Right cardiac atrium (tissue), 5 donors: ENCODE data around the gene CADPS2. TPM values are rescaled to one million over a fixed set of nuclear protein-coding genes. Genes with fewer than 3 reads are reported as not detected.

Source experiments
- ATAC-seq, 2 donors: fragments of 200-7000 bp; cut with Tn5 transposase; one replicate each; pipeline versions ENCODE4 v1.8.0 to v1.9.1; 2020; ENCODE audit warnings: moderate library complexity in 2 of 2, mild to moderate bottlenecking in 1 of 2
- DNase-seq, 3 donors: peaks; one replicate each; pipeline ENCODE4 v3.0.0-alpha.2; 2020
- H3K27ac ChIP-seq: one replicate; pipeline ENCODE4 v1.5.1; 2013; ENCODE audit warnings: mild to moderate bottlenecking, low read length, control low read depth, moderate library complexity
- H3K27me3 ChIP-seq: one replicate; pipeline ENCODE4 v1.6.1; 2013; ENCODE audit not compliant: control insufficient read depth, insufficient read depth
- H3K4me1 ChIP-seq: one replicate; pipeline ENCODE4 v1.6.1; 2013; ENCODE audit warnings: low read length; ENCODE audit not compliant: control insufficient read depth, insufficient read depth
- H3K4me3 ChIP-seq: one replicate; pipeline ENCODE4 v1.5.1; 2013; ENCODE audit warnings: low read length, control low read depth
- H3K9me3 ChIP-seq: one replicate; pipeline ENCODE4 v1.6.1; 2013; ENCODE audit warnings: low read length; ENCODE audit not compliant: control insufficient read depth
- WGBS: extraction: QIAGEN DNeasy Blood & Tissue Kit; methylation state at CpG from one replicate; pipeline ENCODE4 v1.1.7; 2013; 5-methylcytosine and 5-hydroxymethylcytosine counted together
- intact Hi-C, 4 donors: fragments of 100-400 bp; cut with DNase I; formaldehyde crosslinking; loops; one replicate each; pipeline versions ENCODE4 v1.11.0 to v1.14.0; 2022 to 2023
- polyA plus RNA-seq: library from polyadenylated mRNA; stranded (reverse); fragments of 200-250 nt; gene quantifications from one replicate; pipeline ENCODE4 v1.2.3, GENCODE V29; 2013
- total RNA-seq, 4 donors: library from RNA; stranded (reverse); fragmentation: NEBNext Ultra II Directional; extraction: Animal tissue kit (Norgen Biotek cat#: 25700); gene quantifications; one replicate each; pipeline ENCODE4 v1.2.1, GENCODE V29; 2021
- donor health status: healthy with polysubstance abuse.
- donor health status: DM: no; HTN: yes; CAD: no.
- donor health status: DM: no; HTN: no; CAD: no.
- donor health status: DM: no; HTN: yes; CAD: no; lungs with severe emphysema.
- donor health status: DM: yes; HTN: yes; CAD: no.

CADPS2 gene
- total and polyA plus RNA-seq, 5 donors: 10.4 to 14.1 (median 11.5) TPM

DNA sequence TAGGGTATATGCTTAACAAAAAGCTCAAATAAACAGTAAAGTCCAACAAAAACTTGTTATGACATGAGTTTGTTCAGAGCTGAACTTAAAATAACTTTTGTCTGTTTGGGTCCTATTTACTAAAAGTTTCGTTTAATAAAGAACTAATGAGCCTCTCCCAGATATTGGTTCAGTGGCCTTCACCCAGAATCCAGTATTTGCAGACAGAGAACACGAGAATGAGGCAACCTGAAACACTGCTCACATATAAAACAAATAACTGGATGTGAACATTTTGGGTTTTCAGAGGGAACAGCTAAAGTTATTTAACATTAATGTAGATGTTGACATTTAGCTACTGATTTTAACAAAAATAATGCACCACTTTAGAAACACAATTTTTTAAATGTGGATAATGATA lies 285.6 kb downstream of the CADPS2 start:
- Histone ChIP-seq H3K9me3 (no peaks in the 10 kb centered on the region), H3K27ac (no peak overlapping the region), H3K27me3 (no peaks in the 10 kb centered on the region), H3K4me3 (no peak overlapping the region), H3K4me1 (peaks cover 2% of the 10 kb centered on the region)
- intact Hi-C loops: no loop called here
- ATAC-seq (no peak), DNase-seq (no peak)
- WGBS: 83% methylated on average over 2 of the region's 2 CpGs

DNA sequence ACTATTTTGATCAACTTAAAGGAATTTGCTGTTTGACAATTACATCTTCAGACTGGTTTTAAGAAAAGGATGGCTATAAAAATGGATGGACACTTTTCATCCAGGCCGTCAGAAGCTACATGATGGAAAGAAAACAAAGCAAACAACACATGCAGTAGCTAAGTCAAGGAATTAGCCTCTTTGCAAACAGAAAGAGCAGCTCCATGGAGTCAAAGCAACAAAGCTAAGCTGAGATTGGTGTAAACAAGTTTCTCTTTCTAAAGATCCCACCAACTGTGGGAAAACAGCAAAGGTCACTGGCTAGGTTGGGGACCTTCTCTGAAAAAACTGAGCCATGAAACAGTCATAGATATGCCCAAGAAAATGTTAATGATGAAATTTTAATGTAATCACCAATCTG lies 286.2 kb downstream of the CADPS2 start:
- ATAC-seq (no peak), DNase-seq (no peak)
- intact Hi-C loops: no loop called here
- Histone ChIP-seq H3K27me3 (no peaks in the 10 kb centered on the region), H3K4me1 (peaks cover 2% of the 10 kb centered on the region), H3K27ac (no peak overlapping the region), H3K9me3 (no peaks in the 10 kb centered on the region), H3K4me3 (no peak overlapping the region)
- 89% methylated on average over 1 of the region's 1 CpG for WGBS

DNA sequence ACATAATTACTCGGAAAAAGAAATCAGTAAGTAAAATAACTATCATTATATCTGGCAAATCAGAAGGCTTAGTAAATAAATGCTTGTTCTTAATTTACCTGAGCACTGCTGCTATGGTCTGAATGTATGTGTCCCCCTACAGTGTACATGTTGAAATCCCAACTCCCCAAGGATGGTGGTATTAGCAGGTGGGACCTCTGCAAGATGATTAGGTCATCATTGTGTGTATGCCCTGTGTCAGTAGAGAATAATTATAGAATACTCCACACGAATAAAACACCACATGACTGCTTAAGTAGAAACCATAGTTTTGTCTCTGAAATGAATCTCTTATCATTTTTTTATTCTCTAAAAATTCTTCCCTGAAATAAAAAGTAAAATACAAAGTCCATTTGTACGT lies 289.0 kb downstream of the CADPS2 start:
- H3K4me3 ChIP-seq: no peak overlapping the region
- H3K4me1 ChIP-seq: peaks cover 2% of the 10 kb centered on the region
- DNase-seq: no peak
- no peak overlapping the region for H3K27ac ChIP-seq
- WGBS: 74% methylated on average over 3 of the region's 3 CpGs
- ATAC-seq: no peak
- H3K27me3 ChIP-seq: no peaks in the 10 kb centered on the region
- intact Hi-C loops: no loop called here
- no peaks in the 10 kb centered on the region for H3K9me3 ChIP-seq

DNA sequence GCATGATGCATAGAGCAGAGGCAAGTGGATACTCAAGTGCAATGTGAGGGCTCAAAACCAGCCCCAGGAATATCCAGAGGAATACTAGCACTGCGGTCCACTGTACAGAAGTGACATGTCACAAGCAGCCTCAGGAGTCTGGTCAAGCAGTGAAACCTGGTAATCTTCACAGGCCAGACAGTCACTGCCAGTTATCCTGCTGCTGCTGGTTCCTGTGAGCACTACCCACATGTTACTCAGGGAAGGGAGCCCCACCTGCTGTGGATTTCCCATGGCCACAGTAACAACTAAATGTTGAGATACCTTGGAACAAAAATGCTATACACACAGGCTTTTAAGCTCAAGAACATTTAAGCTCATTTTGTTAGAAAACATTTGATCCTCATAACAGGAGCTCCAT lies 290.4 kb downstream of the CADPS2 start:
- H3K4me1 ChIP-seq: peaks cover 2% of the 10 kb centered on the region
- ATAC-seq: no peak
- intact Hi-C loops: no loop called here

GRCh38 chr7:122588621-122589020 lies 297.6 kb downstream of the CADPS2 start:
- WGBS: 73% methylated on average over 1 of the region's 1 CpG
- Histone ChIP-seq H3K9me3 (no peaks in the 10 kb centered on the region), H3K4me3 (no peak overlapping the region), H3K27me3 (no peaks in the 10 kb centered on the region), H3K27ac (no peak overlapping the region), H3K4me1 (no peaks in the 10 kb centered on the region)
- DNase-seq: no peak
- ATAC-seq: no peak
- intact Hi-C loops: no loop called here

More for the DNA sequence above, 290.4 kb downstream of the CADPS2 start:
- DNase-seq: no peak
- Histone ChIP-seq H3K9me3 (no peaks in the 10 kb centered on the region), H3K27me3 (no peaks in the 10 kb centered on the region), H3K4me3 (no peak overlapping the region), H3K27ac (no peak overlapping the region)
- 100% methylated on average over 1 of the region's 1 CpG for WGBS

GRCh38 chr7:122584676-122585251 lies 301.5 kb downstream of the CADPS2 start:
- ATAC-seq (no peak), DNase-seq (no peak)
- Histone ChIP-seq H3K27me3 (no peaks in the 10 kb centered on the region), H3K4me3 (no peak overlapping the region), H3K4me1 (no peaks in the 10 kb centered on the region), H3K27ac (no peak overlapping the region), H3K9me3 (no peaks in the 10 kb centered on the region)
- intact Hi-C loops: no loop called here
- WGBS: 74% methylated on average over 3 of the region's 3 CpGs

DNA sequence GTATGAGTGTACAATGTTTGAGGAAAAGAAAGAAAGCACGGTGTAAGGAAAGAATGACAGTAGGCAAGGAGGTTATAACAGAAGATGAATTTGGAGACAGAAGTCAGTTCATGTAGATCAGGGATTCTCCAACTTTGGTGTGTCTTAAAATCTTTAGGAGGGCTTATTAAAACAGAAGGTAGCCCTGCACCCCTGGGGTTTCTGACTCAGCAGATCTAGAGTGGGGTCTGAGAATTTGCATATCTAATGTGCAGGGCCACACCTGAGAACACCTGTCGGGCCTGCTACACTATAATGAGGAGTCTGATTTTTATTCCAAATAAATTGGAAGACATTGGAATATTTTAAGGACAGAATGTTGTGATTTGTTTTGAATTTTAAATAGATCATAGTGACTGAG lies 307.9 kb downstream of the CADPS2 start:
- ATAC-seq (no peak), DNase-seq (no peak)
- no peaks in the 10 kb centered on the region for H3K9me3 ChIP-seq
- no peak overlapping the region for H3K4me3 ChIP-seq
- no peaks in the 10 kb centered on the region for H3K4me1 ChIP-seq
- no peak overlapping the region for H3K27ac ChIP-seq
- no peaks in the 10 kb centered on the region for H3K27me3 ChIP-seq
- intact Hi-C loops: no loop called here
- 92% methylated on average over 2 of the region's 2 CpGs for WGBS

DNA sequence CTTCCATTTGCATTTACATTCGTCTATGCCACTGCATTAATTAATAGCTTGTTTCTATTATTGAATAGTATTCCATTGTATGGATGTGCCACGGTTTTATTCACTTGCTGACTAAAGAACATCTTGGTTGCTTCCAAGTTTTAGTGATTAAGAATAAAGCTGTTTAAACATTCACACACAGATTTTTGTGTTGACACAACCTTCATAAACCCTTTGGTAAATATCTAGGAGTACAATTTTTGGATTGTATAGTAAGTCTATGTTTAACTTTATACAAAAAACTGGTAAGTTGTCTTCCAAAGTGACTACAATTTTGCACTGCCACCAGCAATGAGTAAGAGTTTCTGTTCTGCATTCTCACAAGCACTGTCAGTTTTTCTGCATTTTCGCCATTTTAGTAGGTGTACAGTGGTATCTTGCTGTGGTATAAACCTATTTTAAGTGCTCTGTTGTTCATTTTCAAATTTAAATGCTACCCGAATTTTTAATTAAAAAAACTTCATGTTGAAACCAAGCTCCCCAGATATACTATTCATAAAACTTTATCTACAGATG lies 308.7 kb downstream of the CADPS2 start:
- no peak overlapping the region for H3K4me3 ChIP-seq
- ATAC-seq (no peak), DNase-seq (no peak)
- H3K9me3 ChIP-seq: no peaks in the 10 kb centered on the region
- H3K27ac ChIP-seq: no peak overlapping the region
- H3K4me1 ChIP-seq: no peaks in the 10 kb centered on the region
- H3K27me3 ChIP-seq: no peaks in the 10 kb centered on the region
- intact Hi-C loops: no loop called here
- WGBS: 87% methylated on average over 4 of the region's 4 CpGs

- no peak for ATAC-seq
These were observed 313.6 kb downstream of the CADPS2 start for GRCh38 chr7:122572706-122573105.

GRCh38 chr7:122561326-122561725 lies 324.9 kb downstream of the CADPS2 start:
- Histone ChIP-seq H3K27me3 (no peaks in the 10 kb centered on the region), H3K4me3 (no peak overlapping the region), H3K27ac (no peak overlapping the region), H3K9me3 (no peaks in the 10 kb centered on the region), H3K4me1 (no peaks in the 10 kb centered on the region)
- intact Hi-C loops: no loop called here
- DNase-seq: no peak
- WGBS: 93% methylated on average over 2 of the region's 2 CpGs
- no peak for ATAC-seq

More at GRCh38 chr7:122572706-122573105, 313.6 kb downstream of the CADPS2 start:
- WGBS: 85% methylated on average over 4 of the region's 4 CpGs
- Histone ChIP-seq H3K27me3 (no peaks in the 10 kb centered on the region), H3K4me1 (no peaks in the 10 kb centered on the region), H3K27ac (no peak overlapping the region), H3K4me3 (no peak overlapping the region), H3K9me3 (no peaks in the 10 kb centered on the region)
- intact Hi-C loops: no loop called here
- no peak for DNase-seq

DNA sequence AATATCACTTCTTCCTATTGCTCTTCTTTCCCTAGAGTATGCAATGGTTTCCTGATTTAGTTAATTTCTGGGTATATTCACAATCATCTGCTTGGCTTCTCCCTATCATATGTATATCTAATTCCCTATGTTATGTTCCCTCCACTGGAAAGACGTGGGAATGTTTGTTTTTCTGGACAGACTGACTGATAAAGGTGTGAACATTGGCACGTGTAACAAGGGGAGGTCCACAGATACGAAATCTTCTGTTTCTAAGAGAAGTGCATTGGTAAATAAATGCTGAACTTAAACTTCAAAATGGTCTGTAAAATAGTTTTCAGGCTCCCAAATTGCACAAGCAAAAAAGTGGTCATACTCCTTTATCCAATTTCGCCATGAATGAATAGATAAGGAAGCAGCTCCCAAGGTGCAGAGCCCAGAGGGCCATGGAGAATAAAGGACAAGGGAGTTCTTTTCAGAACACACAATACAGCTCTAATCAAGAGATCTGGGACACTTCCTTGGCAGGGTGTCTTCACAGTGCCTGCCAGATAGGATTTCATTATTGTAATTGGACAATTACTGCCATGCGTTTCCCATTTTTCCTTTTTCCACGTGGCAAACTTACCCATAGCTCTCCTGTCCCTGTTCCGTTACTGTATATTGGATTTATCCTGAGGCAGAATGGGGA lies 329.3 kb downstream of the CADPS2 start:
- WGBS: 46% methylated on average over 7 of the region's 7 CpGs
- intact Hi-C loops: no loop called here

More for the DNA sequence above, 329.3 kb downstream of the CADPS2 start:
- DNase-seq: no peak
- H3K27ac ChIP-seq: no peak overlapping the region
- ATAC-seq: peak in 1 of 2 donors; percentile 28
- no peaks in the 10 kb centered on the region for H3K4me1 ChIP-seq
- no peaks in the 10 kb centered on the region for H3K27me3 ChIP-seq
- no peaks in the 10 kb centered on the region for H3K9me3 ChIP-seq
- H3K4me3 ChIP-seq: no peak overlapping the region
